Activated naive CD4-positive, alpha-beta T cell treated with anti-CD3 and anti-CD28 coated beads for 36 hours (primary cell): ENCODE measurements around the gene FARP2. TPM values are rescaled to one million over a fixed set of nuclear protein-coding genes. Genes with fewer than 3 reads are reported as not detected.
"Not testable (repeated sequence)": the region's sequence is repeated elsewhere in the genome, so short reads cannot be mapped to it uniquely, and the experiment has no call there.

ENCODE experiments used
- CTCF ChIA-PET: fragments of 350-600 bp; sonication (Branson Sonifier 250); formaldehyde crosslinking; loops from one replicate; lab custom pipeline; 2021; ENCODE audit warnings: antibody characterized with exemption; lab: Charles Lee
- DNase-seq: peaks from one replicate; pipeline ENCODE4 v3.0.0-alpha.2; 2020
- H3K27ac Mint-ChIP-seq: one replicate; pipeline ENCODE4 v1.8.0; 2021; ENCODE audit warnings: mild to moderate bottlenecking, mixed read lengths
- H3K27me3 Mint-ChIP-seq: one replicate; pipeline ENCODE4 v1.8.0; 2021; ENCODE audit warnings: low read depth, mixed read lengths
- H3K36me3 Mint-ChIP-seq: one replicate; pipeline ENCODE4 v1.8.0; 2021; ENCODE audit warnings: low read depth, mixed read lengths
- H3K4me1 Mint-ChIP-seq: one replicate; pipeline ENCODE4 v1.8.0; 2021; ENCODE audit warnings: low read depth, mixed read lengths
- H3K4me3 Mint-ChIP-seq: one replicate; pipeline ENCODE4 v1.8.0; 2021; ENCODE audit warnings: mild to moderate bottlenecking, moderate library complexity, mixed read lengths
- H3K9me3 Mint-ChIP-seq: one replicate; pipeline ENCODE4 v1.8.0; 2021; ENCODE audit warnings: mixed read lengths
- intact Hi-C: fragments of 100-400 bp; cut with micrococcal nuclease; formaldehyde crosslinking; loops from one replicate; pipeline ENCODE4 v1.15.1; 2023
- total RNA-seq, 2 experiments: library from RNA; stranded (reverse); gene quantifications; one replicate each; pipeline ENCODE4 v1.2.3, GENCODE V29; 2021

FARP2 gene
- total RNA-seq, 2 experiments from 2014 or later, result 19.5 to 19.6 TPM

DNA sequence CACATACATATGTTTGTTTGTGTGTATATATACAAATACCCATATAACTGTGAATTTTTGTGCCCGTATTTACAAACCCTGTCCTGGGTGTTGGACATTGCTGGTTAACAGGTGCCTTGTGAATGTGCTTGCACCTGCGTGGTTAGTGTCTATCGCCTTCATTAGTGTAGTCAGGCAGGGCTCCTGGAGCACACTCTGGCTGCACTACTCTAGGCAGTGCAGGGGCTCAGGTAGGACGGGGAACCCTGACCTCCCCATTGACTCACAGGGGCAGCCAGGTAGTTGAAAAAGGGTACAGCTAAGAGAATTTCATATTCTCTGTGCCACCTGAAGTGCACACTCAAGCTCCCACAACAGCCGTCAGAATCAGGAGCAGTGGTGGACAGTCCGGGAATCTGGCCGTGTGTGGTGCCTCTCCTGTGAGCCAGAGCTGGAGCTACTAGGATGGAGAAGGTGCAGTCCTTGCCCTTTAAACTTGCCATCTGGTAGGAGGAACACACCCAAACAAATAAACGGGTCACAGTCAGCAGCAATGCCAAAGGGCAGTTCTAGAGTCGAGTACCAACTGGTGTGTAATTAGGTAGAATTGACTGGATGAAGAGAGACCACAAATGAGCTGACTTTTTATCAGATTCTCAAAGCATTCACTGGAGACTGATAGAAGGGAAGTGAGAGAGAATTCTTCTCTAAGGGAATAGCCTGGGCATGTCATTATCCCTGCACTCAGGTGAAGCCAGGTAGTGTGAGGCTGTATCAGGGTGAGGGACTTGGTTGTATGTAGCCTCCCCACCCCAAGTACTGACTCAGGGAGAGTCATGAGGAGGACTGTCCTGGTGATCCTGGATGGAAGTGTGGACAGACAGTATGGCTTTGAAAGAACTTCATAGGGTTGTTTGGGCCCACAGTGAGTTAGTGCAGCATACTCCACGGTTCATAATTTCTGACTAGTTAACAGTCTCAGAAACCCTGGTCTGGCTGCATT, 44.1 kb downstream of the FARP2 start:
- Mint-ChIP-seq H3K9me3 (no peaks in the 10 kb centered on the region), H3K27me3 (no peaks in the 10 kb centered on the region), H3K27ac (no peak overlapping the region), H3K36me3 (peaks cover 5% of the 10 kb centered on the region), H3K4me1 (no peaks in the 10 kb centered on the region), H3K4me3 (no peak overlapping the region)
- no peak for DNase-seq
- CTCF ChIA-PET, result no interaction called here
- intact Hi-C loops, result no loop called here

DNA sequence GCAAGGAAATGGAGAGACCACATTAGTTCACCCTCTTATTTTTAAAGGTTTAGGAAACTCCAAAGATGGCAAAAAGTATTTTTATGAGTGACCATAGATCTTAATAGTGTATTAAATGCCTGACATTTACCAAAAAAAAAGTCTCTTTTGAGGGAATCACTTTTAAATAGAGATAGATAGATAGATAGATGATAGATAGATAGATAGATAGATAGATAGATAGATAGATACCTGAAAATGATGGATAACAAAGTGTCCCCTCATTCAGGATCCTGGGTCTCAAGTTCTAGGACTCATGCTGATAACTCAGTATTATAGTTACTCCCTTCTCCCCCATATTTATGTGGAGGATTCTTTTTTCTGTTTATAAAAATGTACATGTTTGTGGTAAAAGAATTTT, 52.8 kb downstream of the FARP2 start:
- peaks cover 13% of the 10 kb centered on the region for H3K36me3 Mint-ChIP-seq
- H3K27ac Mint-ChIP-seq, result no peak overlapping the region
- no peak overlapping the region for H3K4me3 Mint-ChIP-seq
- no peaks in the 10 kb centered on the region for H3K4me1 Mint-ChIP-seq
- no peak for DNase-seq
- no peaks in the 10 kb centered on the region for H3K9me3 Mint-ChIP-seq
- CTCF ChIA-PET, result no interaction called here
- intact Hi-C loops, result no loop called here
- no peaks in the 10 kb centered on the region for H3K27me3 Mint-ChIP-seq

DNA sequence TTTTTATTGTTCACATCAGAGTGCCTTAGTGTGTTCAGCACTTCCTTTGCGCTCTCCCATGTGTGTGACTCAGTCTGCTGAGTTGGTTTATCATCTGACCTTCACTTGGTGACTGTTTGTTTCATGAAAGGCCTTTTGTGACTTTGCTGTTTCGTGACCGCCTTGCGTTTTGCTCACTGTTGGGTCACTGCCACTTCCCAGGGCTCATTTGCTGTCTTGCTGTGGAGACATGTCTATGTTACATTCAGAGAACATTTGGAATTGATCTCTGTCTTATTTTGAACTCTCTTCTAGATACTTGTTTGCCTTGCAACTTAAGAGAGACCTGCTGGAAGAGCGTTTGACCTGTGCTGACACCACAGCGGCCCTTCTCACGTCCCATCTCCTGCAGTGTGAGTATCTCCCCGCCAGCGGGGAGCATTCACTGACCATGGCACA, 54.7 kb downstream of the FARP2 start:
- intact Hi-C loops, result no loop called here
- no peaks in the 10 kb centered on the region for H3K27me3 Mint-ChIP-seq
- no peaks in the 10 kb centered on the region for H3K4me1 Mint-ChIP-seq
- H3K4me3 Mint-ChIP-seq, result no peak overlapping the region
- CTCF ChIA-PET, result no interaction called here
- DNase-seq, result no peak
- no peaks in the 10 kb centered on the region for H3K9me3 Mint-ChIP-seq
- no peak overlapping the region for H3K27ac Mint-ChIP-seq
- peaks cover 24% of the 10 kb centered on the region for H3K36me3 Mint-ChIP-seq

DNA sequence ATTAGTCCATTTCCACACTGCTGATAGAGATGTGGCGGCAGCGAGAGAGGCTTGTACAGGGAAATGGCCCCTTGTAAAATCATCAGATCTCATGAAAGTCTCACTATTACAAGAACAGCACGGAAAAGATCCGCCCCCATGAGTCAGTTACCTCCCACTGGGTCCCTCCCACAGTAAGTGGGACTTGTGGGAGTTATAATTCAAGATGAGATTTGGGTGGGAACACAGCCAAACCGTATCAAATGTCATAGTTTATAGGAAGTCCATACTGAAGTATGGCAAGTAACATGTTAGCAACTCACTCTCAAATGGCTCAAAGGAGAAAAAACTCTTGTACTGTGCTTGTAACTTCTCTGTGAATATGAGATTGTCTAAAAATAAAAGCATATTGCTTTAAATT, 56.1 kb downstream of the FARP2 start:
- intact Hi-C loops, result no loop called here
- no peak for DNase-seq
- H3K27ac Mint-ChIP-seq, result no peak overlapping the region
- H3K9me3 Mint-ChIP-seq, result no peaks in the 10 kb centered on the region
- CTCF ChIA-PET, result no interaction called here
- peaks cover 28% of the 10 kb centered on the region for H3K36me3 Mint-ChIP-seq
- H3K27me3 Mint-ChIP-seq, result no peaks in the 10 kb centered on the region
- H3K4me1 Mint-ChIP-seq, result no peaks in the 10 kb centered on the region
- H3K4me3 Mint-ChIP-seq, result no peak overlapping the region

DNA sequence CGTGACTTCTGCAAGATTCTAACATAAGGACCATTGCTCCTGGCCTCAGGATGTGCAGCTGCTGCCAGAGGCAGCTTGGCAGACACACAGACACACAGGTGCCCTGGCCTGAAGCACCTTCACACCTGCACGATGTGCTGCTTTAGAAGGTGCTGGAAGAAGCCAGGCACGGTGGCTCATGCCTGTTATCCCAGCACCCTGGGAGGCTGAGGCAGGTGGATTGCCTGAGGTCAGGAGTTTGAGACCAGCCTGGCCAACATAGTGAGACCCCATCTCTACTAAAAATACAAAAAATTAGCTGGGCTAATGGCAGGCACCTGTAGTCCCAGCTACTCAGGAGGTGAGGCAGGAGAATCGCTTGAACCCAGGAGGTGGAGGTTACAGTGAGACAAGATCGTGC, 57.4 kb downstream of the FARP2 start:
- H3K4me3 Mint-ChIP-seq, H3K27me3 Mint-ChIP-seq, H3K9me3 Mint-ChIP-seq, H3K4me1 Mint-ChIP-seq, DNase-seq, H3K27ac Mint-ChIP-seq, CTCF ChIA-PET, intact Hi-C loops: not testable (repeated sequence)
- H3K36me3 Mint-ChIP-seq, result peaks cover 38% of the 10 kb centered on the region

DNA sequence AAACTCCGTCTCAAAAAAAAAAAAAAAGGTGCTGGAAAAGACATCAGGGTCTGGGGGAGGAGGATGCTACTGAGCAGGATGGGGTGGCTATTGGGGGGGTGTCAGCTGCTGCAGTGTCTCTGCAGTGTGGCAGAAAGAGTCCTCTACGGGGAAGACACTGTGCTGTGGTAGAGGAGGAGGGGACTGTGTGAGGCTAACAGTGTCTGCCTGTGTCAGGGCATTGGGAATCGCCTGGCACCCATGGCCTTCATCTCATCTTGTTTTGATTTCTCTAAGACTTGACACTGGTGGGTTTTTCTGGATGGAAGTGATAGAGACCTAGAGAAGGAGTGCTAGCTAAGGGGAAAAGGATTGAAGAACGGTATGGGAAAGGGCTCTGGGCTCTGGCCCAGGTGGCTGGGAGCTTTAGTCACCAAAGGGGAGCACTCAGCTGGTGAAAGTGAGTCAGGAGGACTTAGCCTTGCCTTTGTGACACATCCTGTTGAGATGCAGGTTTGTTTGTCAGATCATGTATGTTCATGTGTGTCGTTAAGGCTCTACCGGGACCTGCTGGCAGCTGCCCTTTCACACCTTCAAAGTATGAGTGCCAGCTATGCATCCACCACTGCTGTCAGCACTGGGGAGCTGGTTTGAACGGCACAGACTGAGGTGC, 58.0 kb downstream of the FARP2 start:
- DNase-seq, result no peak
- Mint-ChIP-seq H3K27ac (no peak overlapping the region), H3K27me3 (no peaks in the 10 kb centered on the region), H3K4me1 (no peaks in the 10 kb centered on the region), H3K36me3 (peaks cover 38% of the 10 kb centered on the region), H3K4me3 (no peak overlapping the region), H3K9me3 (no peaks in the 10 kb centered on the region)
- intact Hi-C loops, result no loop called here
- CTCF ChIA-PET, result no interaction called here

DNA sequence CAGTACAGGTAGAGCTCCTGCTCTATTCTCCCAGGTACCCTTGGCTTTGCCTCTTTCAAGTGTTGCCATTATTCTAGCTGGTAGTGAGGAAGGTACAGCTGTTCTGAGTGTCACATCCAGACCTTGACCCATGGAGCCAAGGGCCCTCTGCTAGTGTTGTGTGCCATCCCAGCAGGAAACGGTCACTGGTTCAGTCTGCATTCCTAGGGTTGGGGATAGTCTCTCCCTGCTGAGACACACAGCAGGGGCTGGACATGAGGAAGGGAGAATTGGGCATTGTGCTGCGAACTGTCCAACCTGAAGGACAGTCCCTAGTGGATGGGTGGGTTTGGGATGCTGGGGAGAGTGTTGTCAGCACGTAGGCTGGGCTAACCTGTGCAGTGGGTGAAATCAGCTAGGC, 59.1 kb downstream of the FARP2 start:
- intact Hi-C loops, result no loop called here
- no peak overlapping the region for H3K27ac Mint-ChIP-seq
- H3K4me1 Mint-ChIP-seq, result no peaks in the 10 kb centered on the region
- no peaks in the 10 kb centered on the region for H3K27me3 Mint-ChIP-seq
- no peak overlapping the region for H3K4me3 Mint-ChIP-seq
- peaks cover 41% of the 10 kb centered on the region for H3K36me3 Mint-ChIP-seq
- CTCF ChIA-PET, result no interaction called here
- DNase-seq, result no peak
- H3K9me3 Mint-ChIP-seq, result no peaks in the 10 kb centered on the region

DNA sequence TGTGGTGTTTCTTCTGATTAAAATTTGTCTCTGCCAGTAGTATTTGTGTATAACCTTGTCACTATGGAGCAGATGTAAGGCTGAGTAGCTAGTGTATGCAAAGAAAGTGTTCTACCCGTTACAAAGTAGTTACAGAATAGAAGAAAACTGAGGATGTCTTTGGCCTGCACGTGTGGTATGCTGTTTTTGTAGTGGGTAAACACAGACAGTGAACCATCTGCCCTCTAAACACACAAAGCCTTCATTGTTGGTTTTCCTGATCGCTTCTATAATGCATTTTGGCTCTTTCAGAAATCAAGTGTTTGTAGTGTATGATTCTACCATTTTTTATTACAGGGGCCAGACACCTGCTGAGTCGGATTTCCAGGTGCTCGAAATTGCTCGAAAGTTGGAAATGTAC, 61.5 kb downstream of the FARP2 start:
- Mint-ChIP-seq H3K27me3 (no peaks in the 10 kb centered on the region), H3K4me3 (no peak overlapping the region), H3K36me3 (peaks cover 43% of the 10 kb centered on the region), H3K27ac (no peak overlapping the region), H3K4me1 (no peaks in the 10 kb centered on the region), H3K9me3 (peaks cover 4% of the 10 kb centered on the region)
- intact Hi-C loops, result no loop called here
- no peak for DNase-seq
- CTCF ChIA-PET, result no interaction called here

DNA sequence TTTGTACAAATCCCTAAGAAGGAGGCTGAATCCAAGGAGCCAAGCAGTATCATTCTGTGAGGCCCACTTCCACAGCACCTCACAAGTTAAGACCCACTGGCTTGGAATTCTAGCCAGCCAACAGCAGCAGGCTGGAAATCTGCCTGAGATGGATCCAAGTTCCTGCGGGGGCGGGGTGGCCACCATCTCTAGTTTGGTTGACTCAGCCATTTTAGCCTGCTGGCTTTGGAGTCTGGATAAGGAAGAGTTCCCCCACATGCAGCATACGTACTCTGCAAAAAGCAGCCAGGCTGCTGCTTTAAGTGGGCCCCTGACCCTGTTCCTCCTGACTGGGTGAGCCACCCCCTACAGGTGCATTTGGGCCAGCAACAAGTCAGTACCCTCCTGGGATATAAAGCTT, 65.2 kb downstream of the FARP2 start:
- H3K4me1 Mint-ChIP-seq, result no peaks in the 10 kb centered on the region
- no peak overlapping the region for H3K4me3 Mint-ChIP-seq
- peaks cover 45% of the 10 kb centered on the region for H3K36me3 Mint-ChIP-seq
- no peaks in the 10 kb centered on the region for H3K27me3 Mint-ChIP-seq
- CTCF ChIA-PET, result no interaction called here
- peaks cover 23% of the 10 kb centered on the region for H3K9me3 Mint-ChIP-seq
- DNase-seq, result no peak
- no peak overlapping the region for H3K27ac Mint-ChIP-seq
- intact Hi-C loops, result no loop called here

DNA sequence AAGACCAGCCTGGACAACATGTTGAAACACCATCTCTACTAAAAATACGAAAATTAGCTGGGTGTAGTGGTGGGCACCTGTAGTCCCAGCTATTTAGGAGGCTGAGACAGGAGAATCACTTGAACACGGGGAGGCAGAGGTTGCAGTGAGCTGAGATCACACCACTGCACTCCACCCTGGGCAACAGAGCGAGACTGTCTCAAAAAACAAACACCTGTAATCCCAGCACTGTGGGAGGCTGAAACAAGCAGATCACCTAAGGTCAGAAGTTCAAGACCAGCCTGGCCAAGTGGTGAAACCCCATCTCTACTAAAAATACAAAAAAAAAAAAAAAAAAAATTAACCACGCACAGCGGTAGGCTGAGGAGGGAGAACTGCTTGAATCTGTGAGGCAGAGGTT, 65.9 kb downstream of the FARP2 start:
- H3K4me3 Mint-ChIP-seq, intact Hi-C loops: not testable (repeated sequence)

DNA sequence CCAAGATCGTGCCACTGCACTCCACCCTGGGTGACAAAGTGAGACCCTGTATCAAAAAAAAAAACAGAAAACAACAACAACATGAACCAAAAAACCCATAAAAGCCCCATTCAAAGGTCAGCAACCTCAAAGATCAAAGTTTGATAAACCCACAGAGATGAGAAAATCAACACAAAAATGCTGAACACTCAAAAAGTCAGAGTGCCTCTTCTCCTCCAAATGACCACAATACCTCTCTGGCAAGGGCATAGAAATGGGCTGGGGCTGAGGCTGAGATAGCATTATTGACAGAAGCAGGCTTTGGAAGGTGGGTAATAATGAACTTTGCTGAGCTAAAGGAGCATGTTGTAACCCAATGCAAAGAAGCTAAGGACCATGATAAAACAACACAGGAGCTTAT, 66.3 kb downstream of the FARP2 start:
- intact Hi-C loops, result no loop called here
- DNase-seq, result no peak
- CTCF ChIA-PET, result no interaction called here
- Mint-ChIP-seq H3K4me1 (no peaks in the 10 kb centered on the region), H3K36me3 (peaks cover 41% of the 10 kb centered on the region), H3K27me3 (no peaks in the 10 kb centered on the region), H3K9me3 (peaks cover 23% of the 10 kb centered on the region), H3K4me3 (no peak overlapping the region), H3K27ac (no peak overlapping the region)

More for the DNA sequence above, 65.9 kb downstream of the FARP2 start:
- H3K27ac Mint-ChIP-seq, H3K27me3 Mint-ChIP-seq, H3K4me1 Mint-ChIP-seq, DNase-seq, CTCF ChIA-PET: not testable (repeated sequence)
- Mint-ChIP-seq H3K36me3 (peaks cover 41% of the 10 kb centered on the region), H3K9me3 (peaks cover 23% of the 10 kb centered on the region)

DNA sequence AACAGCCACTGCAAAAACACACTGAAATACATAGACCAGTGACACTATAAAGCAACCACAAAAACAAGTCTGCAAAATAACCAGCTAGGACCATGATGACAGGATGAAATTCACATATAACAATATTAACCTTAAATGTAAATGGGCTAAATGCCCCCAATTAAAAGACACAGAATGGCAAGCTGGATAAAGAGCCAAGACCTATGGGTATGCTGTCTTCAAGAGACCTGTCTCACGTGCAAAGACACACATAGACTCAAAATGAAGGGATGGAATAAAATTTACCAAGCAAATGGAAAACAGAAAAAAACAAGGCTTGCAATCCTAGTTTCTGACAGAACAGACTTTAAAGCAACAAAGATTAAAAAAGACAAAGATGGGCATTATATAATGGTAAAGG, 67.4 kb downstream of the FARP2 start:
- Mint-ChIP-seq H3K36me3 (peaks cover 31% of the 10 kb centered on the region), H3K9me3 (peaks cover 23% of the 10 kb centered on the region)
- DNase-seq, H3K27me3 Mint-ChIP-seq, H3K4me3 Mint-ChIP-seq, CTCF ChIA-PET, intact Hi-C loops, H3K4me1 Mint-ChIP-seq, H3K27ac Mint-ChIP-seq: not testable (repeated sequence)

DNA sequence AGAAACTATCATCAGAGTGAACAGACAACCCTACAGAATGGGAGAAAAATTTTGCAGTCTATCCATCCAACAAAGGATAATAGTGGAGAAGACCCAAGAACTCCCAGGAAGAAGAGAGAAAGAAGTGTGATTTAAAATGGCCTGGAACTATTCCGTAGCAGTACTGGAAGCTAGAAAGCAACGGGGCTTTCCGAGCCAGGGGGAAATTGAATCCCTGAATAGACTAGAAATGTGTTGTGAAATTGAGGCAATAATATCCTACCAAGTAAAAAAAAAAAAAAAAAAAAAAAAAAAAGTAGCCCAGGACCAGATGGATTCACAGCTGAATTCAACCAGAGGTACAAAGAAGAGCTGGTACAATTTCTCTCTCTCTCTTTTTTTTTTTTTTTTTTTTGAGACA, 69.3 kb downstream of the FARP2 start:
- DNase-seq, result no peak
- CTCF ChIA-PET, result no interaction called here
- intact Hi-C loops, result no loop called here
- Mint-ChIP-seq H3K27me3 (no peaks in the 10 kb centered on the region), H3K27ac (no peak overlapping the region), H3K4me3 (no peak overlapping the region), H3K9me3 (peaks cover 23% of the 10 kb centered on the region), H3K36me3 (peaks cover 30% of the 10 kb centered on the region), H3K4me1 (no peaks in the 10 kb centered on the region)
